Measurements from ENCODE around the gene HIBADH.
"Not testable (repeated sequence)": the region's sequence is repeated elsewhere in the genome, so short reads cannot be mapped to it uniquely, and the experiment has no call there.

HIBADH gene

GRCh38 chr7:27600247-27600646 lies 62.4 kb downstream of the HIBADH start:
- DNase-seq (ENCODE audit: low spot score): no peak

GRCh38 chr7:27595009-27595408 lies 67.7 kb downstream of the HIBADH start:
- no peak for DNase-seq (ENCODE audit: low spot score)

- no peak for DNase-seq (ENCODE audit: low spot score)
Observed at GRCh38 chr7:27593226-27593625, 69.5 kb downstream of the HIBADH start.

- DNase-seq (ENCODE audit: low spot score): no peak
Observed at GRCh38 chr7:27590416-27590815, 72.3 kb downstream of the HIBADH start.

- no peak for DNase-seq (ENCODE audit: low spot score)
Observed at GRCh38 chr7:27587429-27587828, 75.3 kb downstream of the HIBADH start.

- peak; percentile 10 for DNase-seq (ENCODE audit: low spot score)
Observed at GRCh38 chr7:27586825-27587224, 75.9 kb downstream of the HIBADH start.

GRCh38 chr7:27585781-27586447 lies 76.8 kb downstream of the HIBADH start:
- DNase-seq (ENCODE audit: low spot score): no peak

GRCh38 chr7:27581906-27582305 lies 80.8 kb downstream of the HIBADH start:
- DNase-seq (ENCODE audit: low spot score): no peak

GRCh38 chr7:27581119-27581518 lies 81.6 kb downstream of the HIBADH start:
- DNase-seq (ENCODE audit: low spot score): no peak

GRCh38 chr7:27579565-27579964 lies 83.1 kb downstream of the HIBADH start:
- no peak for DNase-seq (ENCODE audit: low spot score)

GRCh38 chr7:27578169-27578568 lies 84.5 kb downstream of the HIBADH start:
- not testable (repeated sequence) for DNase-seq (ENCODE audit: low spot score)

- DNase-seq (ENCODE audit: low spot score): peak; percentile 31
Observed at GRCh38 chr7:27576360-27576944, 86.2 kb downstream of the HIBADH start.

- DNase-seq (ENCODE audit: low spot score): no peak
Observed at GRCh38 chr7:27575613-27576012, 87.1 kb downstream of the HIBADH start.

GRCh38 chr7:27569106-27569505 lies 93.6 kb downstream of the HIBADH start:
- DNase-seq (ENCODE audit: low spot score): no peak

- DNase-seq (ENCODE audit: low spot score): no peak
Observed at GRCh38 chr7:27567266-27567665, 95.4 kb downstream of the HIBADH start.

GRCh38 chr7:27564881-27565482 lies 97.7 kb downstream of the HIBADH start:
- no peak for DNase-seq (ENCODE audit: low spot score)

GRCh38 chr7:27560706-27561235 lies 101.9 kb downstream of the HIBADH start:
- no peak for DNase-seq (ENCODE audit: low spot score)

- no peak for DNase-seq (ENCODE audit: low spot score)
Observed at GRCh38 chr7:27555670-27556069, 107.0 kb downstream of the HIBADH start.

GRCh38 chr7:27554826-27555225 lies 107.9 kb downstream of the HIBADH start:
- no peak for DNase-seq (ENCODE audit: low spot score)

- DNase-seq (ENCODE audit: low spot score): no peak
Observed at GRCh38 chr7:27553273-27553672, 109.4 kb downstream of the HIBADH start.

GRCh38 chr7:27551803-27552400 lies 110.8 kb downstream of the HIBADH start:
- DNase-seq (ENCODE audit: low spot score): no peak

GRCh38 chr7:27549606-27550005 lies 113.1 kb downstream of the HIBADH start:
- DNase-seq (ENCODE audit: low spot score): no peak

- DNase-seq (ENCODE audit: low spot score): no peak
Observed at GRCh38 chr7:27548304-27548703, 114.4 kb downstream of the HIBADH start.
